Neural progenitor cell (in vitro differentiated cells): ENCODE data around the gene ASTN2. TPM values are rescaled to one million over a fixed set of nuclear protein-coding genes. Genes with fewer than 3 reads are reported as not detected.
A peak's percentile ranks its signal among the peaks of the same experiment; 100 is the strongest.

ENCODE experiments used
- DNase-seq: peaks from one replicate; pipeline ENCODE4 v3.0.0-alpha.2; 2016; ENCODE audit warnings: low spot score
- H2AFZ ChIP-seq: fragments of 200-600 bp; sonication (generic); replicated peaks from 2 replicates; pipeline ENCODE4 v1.6.1; 2016; ENCODE audit warnings: antibody characterized with exemption
- H3F3A ChIP-seq: fragments of 200-600 bp; sonication (generic); 2 replicates; pipeline ENCODE4 v1.6.1; 2016; ENCODE audit warnings: antibody characterized with exemption, low read depth
- H3K27ac ChIP-seq: fragments of 200-600 bp; sonication (generic); 2 replicates; pipeline ENCODE4 v1.5.1; 2016; ENCODE audit warnings: mild to moderate bottlenecking
- H3K27me3 ChIP-seq: fragments of 200-600 bp; sonication (generic); 2 replicates; pipeline ENCODE4 v1.6.1; 2016; ENCODE audit warnings: mild to moderate bottlenecking, moderate library complexity
- H3K36me3 ChIP-seq: fragments of 200-600 bp; sonication (generic); 2 replicates; pipeline ENCODE4 v1.5.1; 2016
- H3K4me1 ChIP-seq: fragments of 200-600 bp; sonication (generic); 2 replicates; pipeline ENCODE4 v1.6.1; 2016; ENCODE audit warnings: mixed run types
- H3K4me2 ChIP-seq: fragments of 200-600 bp; sonication (generic); 2 replicates; pipeline ENCODE4 v1.6.1; 2016
- H3K4me3 ChIP-seq: fragments of 200-600 bp; sonication (generic); 2 replicates; pipeline ENCODE4 v1.5.1; 2016
- H3K79me2 ChIP-seq: fragments of 200-600 bp; sonication (generic); 2 replicates; pipeline ENCODE4 v1.6.1; 2016; ENCODE audit warnings: low read depth
- H3K9ac ChIP-seq: fragments of 200-600 bp; sonication (generic); 2 replicates; pipeline ENCODE4 v1.6.1; 2016
- H3K9me3 ChIP-seq: fragments of 200-600 bp; sonication (generic); 2 replicates; pipeline ENCODE4 v1.5.1; 2016; ENCODE audit warnings: low read depth
- H4K20me1 ChIP-seq: fragments of 200-600 bp; sonication (generic); 2 replicates; pipeline ENCODE4 v1.6.1; 2016; ENCODE audit warnings: low read depth
- H3K27ac Mint-ChIP-seq: 3 replicates; pipeline ENCODE4 v1.8.0; 2021; ENCODE audit warnings: mixed read lengths
- H3K27me3 Mint-ChIP-seq: 2 replicates; pipeline ENCODE4 v1.8.0; 2022; ENCODE audit warnings: low read depth, mild to moderate bottlenecking, inconsistent platforms, moderate library complexity, mixed read lengths; ENCODE audit not compliant: insufficient read depth
- H3K36me3 Mint-ChIP-seq: 3 replicates; pipeline ENCODE4 v1.8.0; 2021; ENCODE audit warnings: mixed read lengths
- H3K4me1 Mint-ChIP-seq: 3 replicates; pipeline ENCODE4 v1.8.0; 2021; ENCODE audit warnings: mixed read lengths
- H3K4me3 Mint-ChIP-seq: 3 replicates; pipeline ENCODE4 v1.8.0; 2021; ENCODE audit warnings: mild to moderate bottlenecking, moderate library complexity, mixed read lengths
- H3K9me3 Mint-ChIP-seq: 3 replicates; pipeline ENCODE4 v1.8.0; 2020; ENCODE audit warnings: mixed read lengths
- CTCF ChIP-seq: fragments of 200-600 bp; sonication (generic); IDR thresholded peaks from 2 replicates; pipeline ENCODE4 v1.5.1; 2017; ENCODE audit warnings: antibody characterized with exemption, mild to moderate bottlenecking
- EZH2 ChIP-seq: fragments of 200-600 bp; sonication (generic); IDR thresholded peaks from 2 replicates; pipeline ENCODE4 v1.6.1; 2017; ENCODE audit warnings: antibody characterized with exemption, mild to moderate bottlenecking, moderate library complexity
- EZH2phosphoT487 ChIP-seq: fragments of 200-600 bp; sonication (generic); IDR thresholded peaks from 2 replicates; pipeline ENCODE4 v1.6.1; 2017; ENCODE audit warnings: antibody characterized with exemption
- total RNA-seq: library from RNA; depleted of rRNA; stranded (reverse); fragments of >200 nt; gene quantifications from 2 replicates; pipeline ENCODE4 v1.2.3, GENCODE V29; 2015; ENCODE audit warnings: low replicate concordance

The ASTN2 gene
- total RNA-seq, 1 donor from 2014 or later, result 8.0 TPM

GRCh38 chr9:117060963-117061362 lies 353.9 kb downstream of the ASTN2 start:
- Histone ChIP-seq H3K79me2 (no peaks in the 10 kb centered on the region), H4K20me1 (no peaks in the 10 kb centered on the region), H3K4me2 (no peak overlapping the region), H3K4me1 (no peaks in the 10 kb centered on the region), H3K27me3 (no peaks in the 10 kb centered on the region), H3K27ac (no peak overlapping the region), H3F3A (no peaks in the 10 kb centered on the region), H3K36me3 (no peaks in the 10 kb centered on the region), H3K9ac (no peak overlapping the region), H3K9me3 (no peaks in the 10 kb centered on the region), H2AFZ (no peak overlapping the region), H3K4me3 (no peak overlapping the region)
- no peak overlapping the region for H3K4me3 Mint-ChIP-seq
- no peaks in the 10 kb centered on the region for H3K36me3 Mint-ChIP-seq
- H3K27ac Mint-ChIP-seq, result no peak overlapping the region
- no peaks in the 10 kb centered on the region for H3K9me3 Mint-ChIP-seq
- DNase-seq, result no peak
- TF ChIP-seq EZH2 (no peak), EZH2phosphoT487 (no peak), CTCF (no peak)
- H3K27me3 Mint-ChIP-seq, result peaks cover 5% of the 10 kb centered on the region
- no peaks in the 10 kb centered on the region for H3K4me1 Mint-ChIP-seq

DNA sequence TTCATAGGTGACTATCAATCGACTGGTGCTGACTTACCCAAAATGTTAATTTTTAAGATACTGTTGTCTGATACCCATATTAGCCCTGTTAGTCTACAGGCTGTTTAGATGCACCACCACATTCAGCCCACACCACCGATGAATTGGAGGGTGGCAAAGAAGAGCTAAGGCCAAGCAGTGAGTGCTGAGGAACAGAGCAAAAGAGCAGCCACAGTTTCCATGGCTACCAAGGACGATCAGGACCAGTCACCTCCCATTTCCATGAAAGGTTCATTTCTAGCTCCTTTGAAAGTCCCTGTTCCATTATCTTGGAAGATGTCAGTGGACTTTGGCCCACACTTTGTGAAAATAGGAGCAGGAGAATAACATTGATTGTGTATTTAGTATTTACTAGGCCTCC lies 364.9 kb downstream of the ASTN2 start:
- Histone ChIP-seq H3K4me3 (no peak overlapping the region), H3K4me1 (no peaks in the 10 kb centered on the region), H3K4me2 (no peak overlapping the region), H3K36me3 (no peaks in the 10 kb centered on the region), H3K9me3 (no peaks in the 10 kb centered on the region), H3K79me2 (no peaks in the 10 kb centered on the region), H3F3A (no peaks in the 10 kb centered on the region), H3K27me3 (no peaks in the 10 kb centered on the region), H4K20me1 (no peaks in the 10 kb centered on the region), H3K27ac (no peak overlapping the region), H3K9ac (no peak overlapping the region), H2AFZ (no peak overlapping the region)
- DNase-seq, result no peak
- H3K9me3 Mint-ChIP-seq, result no peaks in the 10 kb centered on the region
- H3K4me1 Mint-ChIP-seq, result peaks cover 2% of the 10 kb centered on the region
- TF ChIP-seq EZH2phosphoT487, result no peak
- TF ChIP-seq EZH2, result no peak
- no peak for TF ChIP-seq CTCF
- no peak overlapping the region for H3K4me3 Mint-ChIP-seq
- no peak overlapping the region for H3K27ac Mint-ChIP-seq
- no peaks in the 10 kb centered on the region for H3K36me3 Mint-ChIP-seq
- peaks cover 3% of the 10 kb centered on the region for H3K27me3 Mint-ChIP-seq

DNA sequence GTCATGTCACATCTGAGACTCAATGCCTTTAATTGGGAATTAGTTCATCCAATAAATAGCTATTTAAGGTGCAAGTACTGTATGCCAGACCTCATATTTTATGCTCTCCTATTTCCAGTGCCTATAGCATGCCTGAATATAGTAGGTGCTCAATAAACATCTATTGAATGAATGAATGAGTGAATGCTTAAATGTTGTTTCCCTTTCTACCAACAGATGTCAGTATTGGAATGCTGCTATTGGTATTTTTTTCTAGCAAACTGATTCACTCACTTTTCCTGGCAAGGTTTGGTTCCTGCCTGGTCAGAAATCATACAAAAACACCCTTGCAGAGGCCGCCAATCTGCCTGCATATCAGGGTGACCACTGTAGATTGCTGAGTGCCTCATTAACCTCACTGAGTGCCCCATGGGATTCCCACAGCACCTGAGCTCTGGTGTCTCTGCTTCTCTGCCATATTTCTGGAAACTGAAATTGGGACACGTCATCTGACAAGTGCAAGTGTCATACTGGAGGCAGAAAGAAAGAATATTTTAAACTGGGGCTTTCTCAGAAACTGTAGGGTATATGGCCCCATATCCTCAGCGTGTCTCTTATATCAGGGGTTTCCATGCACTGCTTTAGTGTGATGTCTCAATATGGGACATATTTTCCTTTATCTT lies 368.1 kb downstream of the ASTN2 start:
- H3K4me1 Mint-ChIP-seq, result peaks cover 9% of the 10 kb centered on the region
- no peak for DNase-seq
- no peaks in the 10 kb centered on the region for H3K9me3 ChIP-seq
- H4K20me1 ChIP-seq, result no peaks in the 10 kb centered on the region
- H2AFZ ChIP-seq, result no peak overlapping the region
- H3K27ac Mint-ChIP-seq, result no peak overlapping the region
- H3F3A ChIP-seq, result no peaks in the 10 kb centered on the region
- no peaks in the 10 kb centered on the region for H3K79me2 ChIP-seq
- no peak overlapping the region for H3K4me3 Mint-ChIP-seq
- H3K4me3 ChIP-seq, result no peak overlapping the region
- H3K27me3 ChIP-seq, result no peaks in the 10 kb centered on the region
- TF ChIP-seq CTCF (peak; percentile 32), EZH2phosphoT487 (no peak)
- peaks cover 7% of the 10 kb centered on the region for H3K4me1 ChIP-seq
- H3K27me3 Mint-ChIP-seq, result no peaks in the 10 kb centered on the region
- no peaks in the 10 kb centered on the region for H3K36me3 Mint-ChIP-seq
- no peak overlapping the region for H3K9ac ChIP-seq
- no peak overlapping the region for H3K27ac ChIP-seq
- H3K9me3 Mint-ChIP-seq, result no peaks in the 10 kb centered on the region
- no peaks in the 10 kb centered on the region for H3K36me3 ChIP-seq
- H3K4me2 ChIP-seq, result no peak overlapping the region
